ENCODE results near the gene GPN3. TPM values are rescaled to one million over a fixed set of nuclear protein-coding genes. Genes with fewer than 3 reads are reported as not detected.

Gene GPN3
- total and polyA plus RNA-seq, 10 of the 15 experiments (the other 5 are each of a cell fraction or from before 2014, with no cell fraction given): 27.1 to 117 (median 53.5) TPM

DNA sequence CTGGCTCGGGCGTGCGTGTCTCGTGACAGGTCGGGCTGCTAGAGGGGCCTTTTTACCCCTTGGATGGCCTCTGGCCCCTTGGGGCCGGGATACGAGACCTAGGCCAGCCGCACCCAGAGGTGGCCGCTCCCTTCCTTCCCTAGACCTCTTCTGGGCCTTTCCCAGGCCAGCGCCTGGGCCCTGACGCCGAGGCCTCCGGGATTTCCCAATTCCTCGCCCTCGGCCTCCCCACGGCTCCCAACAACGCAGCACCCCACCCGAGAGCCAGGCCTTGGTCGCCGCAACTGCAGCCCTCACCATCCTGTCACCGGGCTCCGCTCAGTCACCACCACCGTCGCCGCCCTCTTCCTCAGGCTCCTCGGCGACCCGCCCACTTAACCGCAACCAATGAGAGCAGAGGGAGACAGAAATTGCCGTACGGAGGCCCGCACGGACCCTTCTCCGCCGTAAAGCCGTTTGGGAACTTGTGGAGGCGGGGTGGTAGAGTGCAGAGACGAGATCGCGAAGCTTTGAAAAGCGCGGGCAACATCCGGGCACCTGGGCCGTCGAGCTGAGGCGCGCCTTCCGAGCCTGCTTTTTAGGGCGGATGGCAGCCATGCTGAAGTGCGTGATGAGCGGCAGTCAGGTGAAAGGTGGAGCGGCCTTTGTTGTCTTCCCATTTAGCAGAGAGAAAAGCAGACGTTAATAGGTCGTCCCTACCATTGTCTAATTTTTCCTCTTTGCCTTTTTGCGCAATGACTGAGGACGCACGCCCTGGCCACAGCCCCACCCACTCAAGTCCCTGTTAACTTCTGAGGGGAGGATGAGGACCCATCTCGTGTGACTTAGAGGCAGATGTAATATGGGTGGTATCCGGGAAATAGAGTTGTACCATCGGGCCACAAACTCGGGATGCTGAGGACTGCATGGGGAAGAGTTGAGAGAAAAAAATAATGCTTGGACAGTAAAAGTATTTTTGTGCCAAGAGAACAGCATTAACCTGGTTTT, 34.0 kb upstream of the GPN3 start, which contains the start of the genes RAD9B and VPS29 (continued):
- TF ChIP-seq, protein P1, sequence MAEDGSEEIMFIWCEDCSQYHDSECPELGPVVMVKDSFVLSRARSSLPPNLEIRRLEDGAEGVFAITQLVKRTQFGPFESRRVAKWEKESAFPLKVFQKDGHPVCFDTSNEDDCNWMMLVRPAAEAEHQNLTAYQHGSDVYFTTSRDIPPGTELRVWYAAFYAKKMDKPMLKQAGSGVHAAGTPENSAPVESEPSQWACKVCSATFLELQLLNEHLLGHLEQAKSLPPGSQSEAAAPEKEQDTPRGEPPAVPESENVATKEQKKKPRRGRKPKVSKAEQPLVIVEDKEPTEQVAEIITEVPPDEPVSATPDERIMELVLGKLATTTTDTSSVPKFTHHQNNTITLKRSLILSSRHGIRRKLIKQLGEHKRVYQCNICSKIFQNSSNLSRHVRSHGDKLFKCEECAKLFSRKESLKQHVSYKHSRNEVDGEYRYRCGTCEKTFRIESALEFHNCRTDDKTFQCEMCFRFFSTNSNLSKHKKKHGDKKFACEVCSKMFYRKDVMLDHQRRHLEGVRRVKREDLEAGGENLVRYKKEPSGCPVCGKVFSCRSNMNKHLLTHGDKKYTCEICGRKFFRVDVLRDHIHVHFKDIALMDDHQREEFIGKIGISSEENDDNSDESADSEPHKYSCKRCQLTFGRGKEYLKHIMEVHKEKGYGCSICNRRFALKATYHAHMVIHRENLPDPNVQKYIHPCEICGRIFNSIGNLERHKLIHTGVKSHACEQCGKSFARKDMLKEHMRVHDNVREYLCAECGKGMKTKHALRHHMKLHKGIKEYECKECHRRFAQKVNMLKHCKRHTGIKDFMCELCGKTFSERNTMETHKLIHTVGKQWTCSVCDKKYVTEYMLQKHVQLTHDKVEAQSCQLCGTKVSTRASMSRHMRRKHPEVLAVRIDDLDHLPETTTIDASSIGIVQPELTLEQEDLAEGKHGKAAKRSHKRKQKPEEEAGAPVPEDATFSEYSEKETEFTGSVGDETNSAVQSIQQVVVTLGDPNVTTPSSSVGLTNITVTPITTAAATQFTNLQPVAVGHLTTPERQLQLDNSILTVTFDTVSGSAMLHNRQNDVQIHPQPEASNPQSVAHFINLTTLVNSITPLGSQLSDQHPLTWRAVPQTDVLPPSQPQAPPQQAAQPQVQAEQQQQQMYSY (CRISPR knock-in tag; IDR thresholded peaks at IDR 0.05): no peak
- TF ChIP-seq, protein P2, sequence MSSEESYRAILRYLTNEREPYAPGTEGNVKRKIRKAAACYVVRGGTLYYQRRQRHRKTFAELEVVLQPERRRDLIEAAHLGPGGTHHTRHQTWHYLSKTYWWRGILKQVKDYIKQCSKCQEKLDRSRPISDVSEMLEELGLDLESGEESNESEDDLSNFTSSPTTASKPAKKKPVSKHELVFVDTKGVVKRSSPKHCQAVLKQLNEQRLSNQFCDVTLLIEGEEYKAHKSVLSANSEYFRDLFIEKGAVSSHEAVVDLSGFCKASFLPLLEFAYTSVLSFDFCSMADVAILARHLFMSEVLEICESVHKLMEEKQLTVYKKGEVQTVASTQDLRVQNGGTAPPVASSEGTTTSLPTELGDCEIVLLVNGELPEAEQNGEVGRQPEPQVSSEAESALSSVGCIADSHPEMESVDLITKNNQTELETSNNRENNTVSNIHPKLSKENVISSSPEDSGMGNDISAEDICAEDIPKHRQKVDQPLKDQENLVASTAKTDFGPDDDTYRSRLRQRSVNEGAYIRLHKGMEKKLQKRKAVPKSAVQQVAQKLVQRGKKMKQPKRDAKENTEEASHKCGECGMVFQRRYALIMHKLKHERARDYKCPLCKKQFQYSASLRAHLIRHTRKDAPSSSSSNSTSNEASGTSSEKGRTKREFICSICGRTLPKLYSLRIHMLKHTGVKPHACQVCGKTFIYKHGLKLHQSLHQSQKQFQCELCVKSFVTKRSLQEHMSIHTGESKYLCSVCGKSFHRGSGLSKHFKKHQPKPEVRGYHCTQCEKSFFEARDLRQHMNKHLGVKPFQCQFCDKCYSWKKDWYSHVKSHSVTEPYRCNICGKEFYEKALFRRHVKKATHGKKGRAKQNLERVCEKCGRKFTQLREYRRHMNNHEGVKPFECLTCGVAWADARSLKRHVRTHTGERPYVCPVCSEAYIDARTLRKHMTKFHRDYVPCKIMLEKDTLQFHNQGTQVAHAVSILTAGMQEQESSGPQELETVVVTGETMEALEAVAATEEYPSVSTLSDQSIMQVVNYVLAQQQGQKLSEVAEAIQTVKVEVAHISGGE (CRISPR knock-in tag; IDR thresholded peaks at IDR 0.05): no peak
- no peak for TF ChIP-seq NFXL1 (IDR thresholded peaks at IDR 0.05; ENCODE audit: borderline replicate concordance)
- TF ChIP-seq, protein P3, sequence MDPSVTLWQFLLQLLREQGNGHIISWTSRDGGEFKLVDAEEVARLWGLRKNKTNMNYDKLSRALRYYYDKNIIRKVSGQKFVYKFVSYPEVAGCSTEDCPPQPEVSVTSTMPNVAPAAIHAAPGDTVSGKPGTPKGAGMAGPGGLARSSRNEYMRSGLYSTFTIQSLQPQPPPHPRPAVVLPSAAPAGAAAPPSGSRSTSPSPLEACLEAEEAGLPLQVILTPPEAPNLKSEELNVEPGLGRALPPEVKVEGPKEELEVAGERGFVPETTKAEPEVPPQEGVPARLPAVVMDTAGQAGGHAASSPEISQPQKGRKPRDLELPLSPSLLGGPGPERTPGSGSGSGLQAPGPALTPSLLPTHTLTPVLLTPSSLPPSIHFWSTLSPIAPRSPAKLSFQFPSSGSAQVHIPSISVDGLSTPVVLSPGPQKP (IDR thresholded peaks at IDR 0.05; ENCODE audit: low read depth, low read length): peak; percentile 76; the same call in 1 of the 2 replicates
- 0 out of 2 replicates have a peak, but pooled peaks have one; percentile 4 for TF ChIP-seq BCL11A (IDR thresholded peaks at IDR 0.05; ENCODE audit: low read depth, low read length)
- TF ChIP-seq RELA (IDR thresholded peaks at IDR 0.05; ENCODE audit: borderline replicate concordance, partially characterized antibody): no peak
- TF ChIP-seq NR2F1 (conservative IDR thresholded peaks at IDR 0.05): peak; percentile 46; the same call in 1 of the 2 replicates
- peak; percentile 62; the same call in 1 of the 2 replicates for TF ChIP-seq CREM (IDR thresholded peaks at IDR 0.05; ENCODE audit: low read depth)
- TF ChIP-seq ZNF384 (IDR thresholded peaks at IDR 0.05; ENCODE audit: borderline replicate concordance, low read depth, low read length): 0 out of 2 replicates have a peak, but pooled peaks have one; percentile 26
- TF ChIP-seq LARP7 (IDR thresholded peaks at IDR 0.05): no peak; the same call in 1 of the 2 replicates
- peak; percentile 95 for TF ChIP-seq YY1 (IDR thresholded peaks at IDR 0.05; ENCODE audit: low read depth, low read length)
- no peak for TF ChIP-seq ZNF217 (IDR thresholded peaks at IDR 0.05)
- TF ChIP-seq E2F4 (IDR thresholded peaks at IDR 0.05; ENCODE audit: low read depth, low read length): peak; percentile 95
- peak; percentile 96 for TF ChIP-seq ZNF592 (IDR thresholded peaks at IDR 0.05)
